Measurements from ENCODE around the gene CCSER1.

Gene CCSER1

GRCh38 chr4:90990284-90990683 lies 863.1 kb downstream of the CCSER1 start:
- no peak for DNase-seq

DNA sequence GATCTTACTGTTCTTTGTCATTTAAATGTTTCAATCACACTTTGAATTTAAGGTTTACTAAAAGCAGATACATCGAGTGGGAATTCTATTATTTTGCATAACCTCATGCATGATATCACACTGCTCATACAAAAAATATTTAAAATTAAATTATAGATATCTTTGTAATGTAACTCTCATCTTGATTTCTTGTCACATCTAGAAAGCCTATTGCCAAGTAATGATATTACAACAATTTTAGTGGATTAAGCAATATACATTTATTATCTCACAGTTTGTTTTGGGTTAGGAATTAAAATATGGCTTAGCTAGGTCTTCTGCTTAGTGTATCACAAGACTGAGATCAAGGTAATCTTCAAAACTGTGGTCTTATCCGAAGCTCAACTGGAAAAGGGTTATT lies 865.0 kb downstream of the CCSER1 start:
- DNase-seq = no peak

DNA sequence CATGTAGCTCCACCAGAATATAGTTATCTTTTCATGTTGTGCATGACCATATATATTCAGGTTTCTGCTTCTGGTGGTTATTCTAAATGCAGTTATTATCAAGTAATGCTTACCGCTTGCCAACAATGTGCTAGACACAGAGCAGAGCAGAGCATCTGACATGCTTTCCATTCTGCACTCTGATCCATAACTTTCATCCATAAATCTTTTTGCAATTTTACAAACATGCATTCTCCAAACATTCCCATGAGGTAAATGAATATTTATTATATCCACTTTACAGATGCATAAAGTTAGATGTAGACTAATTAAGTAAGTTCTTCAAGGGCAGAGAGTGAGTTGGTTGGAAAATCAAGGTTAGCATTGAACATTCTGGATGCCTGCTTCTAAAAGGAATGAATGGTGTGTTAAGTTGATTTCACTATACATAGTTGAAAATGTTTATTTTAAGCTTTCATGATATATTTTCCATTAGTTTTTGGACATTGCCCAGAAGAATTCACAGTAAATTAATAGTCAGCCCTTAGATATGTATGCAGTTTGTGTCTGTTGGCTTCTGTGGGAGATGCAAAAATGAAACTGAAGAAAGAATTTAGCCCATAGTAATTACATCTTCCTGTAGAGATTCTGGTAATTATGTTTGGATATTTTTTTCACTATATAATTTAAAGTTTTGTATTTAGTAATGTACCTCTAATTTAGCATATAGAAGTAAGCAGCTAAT lies 867.8 kb downstream of the CCSER1 start:
- no peak for DNase-seq

DNA sequence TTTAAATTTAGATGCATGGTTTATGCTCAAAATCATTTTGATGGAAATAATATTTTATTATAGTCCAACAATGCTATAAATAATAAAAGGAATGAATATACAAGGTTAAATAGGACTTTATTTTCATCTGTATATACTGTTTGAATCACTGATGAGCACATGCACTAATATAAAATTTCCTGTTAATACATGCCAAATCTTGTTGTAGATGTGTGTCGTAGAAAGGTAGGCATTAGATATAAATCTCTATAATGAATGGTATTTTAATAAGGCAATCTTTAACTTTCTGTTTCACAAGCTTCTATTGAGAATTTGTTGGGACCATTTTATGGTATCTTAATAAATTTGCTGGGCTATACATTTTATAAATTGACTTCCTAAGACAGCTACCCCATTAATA lies 868.8 kb downstream of the CCSER1 start:
- no peak for DNase-seq

DNA sequence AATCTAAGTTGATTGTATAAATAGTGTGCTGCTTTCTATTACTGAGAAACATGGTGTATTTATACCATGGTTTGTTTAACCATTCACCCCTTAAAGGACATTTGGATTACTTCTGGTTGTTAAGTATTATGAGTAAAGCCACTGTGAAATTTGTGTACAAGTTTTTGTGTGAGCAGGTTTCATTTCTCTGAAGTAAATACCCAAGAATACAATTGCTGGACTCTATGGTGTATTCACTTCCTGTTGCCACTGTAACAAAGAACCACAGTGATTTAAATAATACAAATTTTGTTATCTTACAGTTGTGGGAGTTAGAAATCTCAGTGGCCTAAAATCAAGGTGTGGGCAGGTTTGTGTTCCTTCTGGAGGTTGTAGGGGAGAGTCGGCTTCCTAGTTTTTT lies 869.6 kb downstream of the CCSER1 start:
- no peak for DNase-seq

DNA sequence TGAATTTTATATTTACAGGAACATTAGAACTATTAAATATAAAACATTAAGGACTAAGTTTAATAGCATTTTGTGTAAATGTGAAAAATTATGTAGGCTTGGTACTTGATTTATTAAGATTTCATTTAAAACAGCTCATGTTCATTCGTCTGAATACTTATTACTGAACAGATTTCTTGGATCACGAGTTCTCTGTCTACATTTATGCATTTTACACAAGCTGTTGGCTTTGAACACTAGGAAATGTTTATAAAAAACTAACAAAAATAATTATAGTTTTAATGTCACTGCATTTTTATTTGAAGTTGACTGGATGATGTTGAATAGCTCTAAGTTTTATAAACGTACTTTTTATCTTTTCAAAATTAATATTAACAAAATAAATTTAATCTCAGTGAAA lies 888.7 kb downstream of the CCSER1 start:
- no peak for DNase-seq

DNA sequence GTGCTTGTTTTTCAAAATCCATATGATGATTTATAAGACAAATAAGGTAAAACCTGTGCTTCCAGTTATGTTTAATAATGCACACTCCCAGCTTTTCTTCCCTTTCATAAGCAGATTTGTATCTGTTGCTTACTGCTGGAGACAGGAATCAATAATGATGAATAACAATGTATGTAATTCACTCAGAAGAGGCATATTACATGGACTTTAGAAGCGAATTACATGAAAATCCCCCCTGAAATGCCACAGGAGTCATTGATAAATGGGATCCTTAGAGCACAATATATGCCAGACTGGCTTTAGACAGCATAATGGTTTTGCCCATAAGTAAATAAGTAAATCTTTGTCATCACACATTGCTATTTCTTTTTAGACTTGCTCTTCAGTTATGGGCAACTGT lies 892.3 kb downstream of the CCSER1 start:
- no peak for DNase-seq

DNA sequence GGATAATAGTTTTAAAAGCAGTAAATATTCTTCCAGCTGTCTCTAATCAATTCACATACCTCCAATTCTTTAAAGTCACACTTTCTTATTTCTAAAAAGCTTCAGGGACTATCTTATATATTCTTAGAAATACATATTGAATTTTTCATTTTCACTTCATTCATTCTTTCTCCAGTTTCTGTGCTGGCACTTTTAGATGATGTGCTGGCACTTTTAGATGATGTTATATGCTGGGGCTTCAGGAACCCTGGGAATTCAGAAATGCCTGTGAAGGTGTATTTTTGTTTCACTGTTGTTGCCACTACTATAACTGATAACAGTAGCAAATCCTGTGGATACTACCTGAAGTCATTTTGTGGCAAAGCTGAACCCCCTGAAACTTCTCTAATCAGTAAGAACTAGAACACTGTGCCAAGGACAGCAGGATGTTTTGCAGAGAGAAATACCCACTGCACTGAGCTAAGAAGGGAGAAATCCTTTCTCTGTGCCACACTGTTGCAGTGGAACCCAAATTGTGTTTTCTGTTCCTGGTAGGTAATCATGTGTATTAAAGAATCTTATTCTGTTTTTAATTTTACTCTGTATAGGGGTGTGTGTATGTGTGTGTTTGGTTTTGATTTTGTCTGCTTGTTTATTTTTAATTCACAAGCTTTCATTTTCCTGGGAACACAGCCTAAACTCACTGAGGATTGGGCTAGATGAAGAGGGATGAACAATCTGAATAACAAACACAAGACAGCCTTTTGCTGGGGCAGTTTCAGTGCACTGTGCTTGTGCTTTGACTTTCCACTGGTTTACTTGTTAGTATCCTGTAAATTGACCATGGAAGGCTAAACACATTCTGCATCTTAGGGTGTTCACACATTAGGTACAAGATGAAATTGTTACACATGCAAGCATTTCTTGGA lies 898.3 kb downstream of the CCSER1 start:
- no peak for DNase-seq

GRCh38 chr4:91028228-91028627 lies 901.0 kb downstream of the CCSER1 start:
- DNase-seq = no peak

DNA sequence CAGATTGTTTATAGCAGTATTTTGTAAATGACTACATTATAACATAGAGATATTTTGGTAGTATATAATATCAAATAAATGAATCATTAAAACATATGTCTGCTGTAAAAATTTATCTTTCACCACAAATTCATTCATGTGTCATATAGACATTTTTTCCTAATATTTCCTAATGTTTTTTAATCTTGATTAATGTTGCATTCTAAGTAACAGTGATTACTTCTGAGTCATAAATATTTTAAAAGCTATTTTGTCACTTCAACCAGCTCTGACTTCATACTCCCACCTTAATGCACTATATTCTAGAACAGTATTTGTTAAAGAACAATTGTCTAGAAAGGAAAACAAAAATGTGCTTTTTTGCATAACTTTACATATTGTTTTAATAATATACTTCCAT lies 904.6 kb downstream of the CCSER1 start:
- no peak for DNase-seq

DNA sequence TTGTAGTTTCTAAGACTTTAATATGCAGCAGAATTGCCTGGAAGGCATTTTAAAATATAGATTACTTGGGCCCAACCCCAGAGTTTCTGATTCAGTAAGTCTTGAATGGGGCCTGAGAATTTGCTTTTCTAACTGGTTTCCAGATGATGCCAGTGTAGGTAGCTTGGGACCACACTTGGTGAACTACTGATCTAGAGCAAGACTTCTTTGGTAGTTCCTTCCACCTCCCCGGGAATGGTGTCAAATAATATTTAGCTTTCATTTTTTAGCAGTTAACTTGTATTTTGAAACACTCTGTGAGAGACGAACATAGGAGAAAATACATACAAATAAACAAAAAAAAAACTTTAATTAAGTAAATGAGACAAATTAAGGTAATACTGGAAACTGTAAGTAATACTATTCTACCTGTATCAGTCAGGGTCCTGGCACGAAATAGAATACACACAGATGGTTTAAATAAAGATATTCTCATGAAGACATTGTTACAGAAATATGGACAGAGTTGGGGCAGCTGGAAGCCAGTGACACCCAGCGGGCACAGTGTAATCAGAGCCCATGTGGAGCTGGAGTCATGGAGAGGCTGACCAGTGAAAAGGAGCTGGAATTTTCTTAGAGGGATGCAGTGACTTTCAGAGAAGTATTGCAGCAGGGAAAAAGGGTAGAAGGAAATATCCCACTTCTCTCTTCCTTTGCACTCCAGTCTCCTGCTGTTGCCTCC lies 905.7 kb downstream of the CCSER1 start:
- DNase-seq = no peak

DNA sequence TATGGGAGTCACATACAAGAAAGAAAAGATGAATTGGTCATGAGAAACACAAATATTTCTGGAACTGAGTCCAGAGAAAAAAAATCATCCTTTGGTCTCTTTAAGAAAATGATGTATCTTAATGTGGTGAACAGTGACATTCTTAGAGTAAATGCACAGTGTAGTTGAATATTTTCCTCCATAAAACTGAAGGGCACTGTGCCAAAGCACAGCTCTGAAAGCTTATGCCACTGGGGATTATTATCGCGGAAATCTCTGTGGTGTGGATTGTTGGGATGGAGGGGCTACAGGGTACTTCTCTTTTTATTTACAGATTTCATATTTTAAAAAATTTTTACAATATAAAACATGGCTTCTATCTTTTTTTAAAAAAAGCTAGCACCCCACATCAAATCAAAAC lies 908.1 kb downstream of the CCSER1 start:
- no peak for DNase-seq

DNA sequence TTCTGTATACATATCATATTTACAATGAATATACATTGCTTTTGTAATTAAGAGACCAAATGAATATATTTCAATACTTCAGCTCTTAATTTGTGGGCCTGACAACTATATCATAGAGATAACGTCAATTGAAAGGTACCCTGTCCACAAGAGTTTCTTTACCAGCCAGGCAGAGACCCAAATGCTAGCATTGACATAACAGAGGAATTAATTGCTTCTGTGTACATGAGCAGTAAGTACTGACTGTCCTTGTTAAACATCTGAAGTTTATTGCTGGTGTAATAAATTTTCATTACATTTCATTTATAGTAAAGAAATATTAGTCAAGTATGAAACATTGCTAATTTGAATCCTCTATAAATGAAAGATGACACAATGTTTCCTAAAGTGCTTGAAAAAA lies 910.8 kb downstream of the CCSER1 start:
- DNase-seq = no peak

DNA sequence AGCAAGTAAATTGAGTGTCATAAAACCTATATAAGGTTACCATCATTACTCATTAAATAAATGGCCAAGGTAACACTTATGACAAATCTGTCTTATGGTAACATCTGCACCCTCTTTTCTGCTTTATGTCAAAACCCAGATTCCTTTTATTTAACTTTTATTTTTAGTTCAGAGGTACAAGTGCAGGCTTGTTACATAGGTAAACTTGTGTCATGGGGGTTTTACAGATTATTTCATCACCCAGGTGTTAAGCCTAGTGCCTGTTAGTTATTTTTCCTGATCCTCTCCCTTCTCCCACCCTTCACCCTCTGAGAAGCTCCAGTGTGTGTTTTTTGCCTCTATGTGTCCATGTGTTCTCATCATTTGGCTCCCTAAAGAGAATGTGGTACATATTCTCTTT lies 930.7 kb downstream of the CCSER1 start:
- no peak for DNase-seq

DNA sequence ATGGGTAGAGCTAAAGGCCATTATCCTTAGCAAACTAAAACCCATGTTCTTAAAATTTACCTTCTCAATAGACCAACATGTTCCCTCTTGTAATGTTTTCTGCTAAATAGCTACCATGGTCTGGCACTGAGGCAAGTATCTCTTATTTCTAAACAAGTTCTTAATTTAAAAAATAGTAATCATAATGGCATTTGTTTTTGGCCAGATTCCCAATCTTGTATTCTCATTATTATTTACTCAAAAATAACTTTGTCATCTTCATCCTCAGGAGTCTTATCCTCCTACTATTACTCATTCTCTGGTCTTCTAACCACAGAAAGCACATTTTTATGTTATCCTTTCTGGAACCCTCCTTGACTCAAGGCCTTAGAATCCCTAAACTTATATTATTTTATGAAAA lies 931.2 kb downstream of the CCSER1 start:
- no peak for DNase-seq

GRCh38 chr4:91064157-91064853 lies 937.1 kb downstream of the CCSER1 start:
- peak; percentile 74 for DNase-seq

DNA sequence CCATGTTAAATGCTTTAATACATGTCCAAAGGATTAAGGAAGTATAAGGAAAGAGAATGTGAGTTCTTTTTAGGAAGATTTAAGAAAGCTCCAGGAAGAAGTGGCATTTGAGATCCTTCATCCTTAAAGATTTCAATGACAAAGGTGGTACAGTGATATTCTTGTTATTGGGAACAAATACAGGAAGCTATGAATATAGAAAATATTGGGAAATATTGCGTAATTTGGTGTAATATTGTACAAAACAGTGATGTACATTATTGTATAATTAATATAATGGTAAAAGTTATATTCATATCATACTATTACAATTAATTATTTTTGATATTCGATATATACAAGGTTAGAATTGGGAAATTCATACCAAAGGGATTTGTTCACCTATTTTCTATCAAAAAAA lies 937.9 kb downstream of the CCSER1 start:
- no peak for DNase-seq

- no peak for DNase-seq
Observed at GRCh38 chr4:91070736-91071135, 943.5 kb downstream of the CCSER1 start.

DNA sequence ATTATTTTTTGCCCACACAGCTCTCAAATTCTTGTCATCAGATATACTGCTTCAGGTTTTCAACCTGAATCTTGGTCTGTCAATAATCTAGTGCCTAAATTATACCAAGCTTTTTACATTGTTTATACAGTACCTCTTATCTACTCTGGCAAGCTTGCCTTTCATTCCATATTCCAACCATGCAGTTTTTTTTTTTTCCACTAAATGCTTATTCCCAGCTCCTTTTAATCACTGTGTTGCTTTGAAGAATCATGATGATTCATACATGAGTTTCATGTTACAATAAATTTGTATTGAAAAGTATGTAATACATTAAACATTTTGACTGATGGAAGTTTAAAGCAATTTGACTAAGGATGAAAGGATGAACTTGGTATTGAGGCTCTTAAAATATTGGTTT lies 949.0 kb downstream of the CCSER1 start:
- no peak for DNase-seq

- DNase-seq = no peak
Observed at GRCh38 chr4:91085961-91086360, 958.8 kb downstream of the CCSER1 start.

DNA sequence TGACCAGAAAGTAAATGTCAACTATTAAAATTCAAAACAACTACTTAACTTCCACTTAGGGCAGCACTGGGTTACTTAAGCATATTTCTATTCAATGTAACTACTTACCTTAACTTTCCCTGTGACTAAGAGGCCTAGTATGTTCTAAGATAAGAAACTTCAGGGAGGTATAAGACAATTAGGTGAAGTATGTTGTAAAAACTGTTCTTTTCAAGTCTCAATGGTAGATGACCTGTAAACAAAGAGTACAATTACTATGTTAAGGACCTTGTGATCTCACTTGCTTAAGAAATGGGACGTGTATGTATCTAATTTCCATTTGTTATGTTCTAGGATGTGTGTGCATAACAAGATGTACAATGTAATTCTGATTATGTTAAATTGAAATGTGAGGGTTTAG lies 960.5 kb downstream of the CCSER1 start:
- DNase-seq = no peak

DNA sequence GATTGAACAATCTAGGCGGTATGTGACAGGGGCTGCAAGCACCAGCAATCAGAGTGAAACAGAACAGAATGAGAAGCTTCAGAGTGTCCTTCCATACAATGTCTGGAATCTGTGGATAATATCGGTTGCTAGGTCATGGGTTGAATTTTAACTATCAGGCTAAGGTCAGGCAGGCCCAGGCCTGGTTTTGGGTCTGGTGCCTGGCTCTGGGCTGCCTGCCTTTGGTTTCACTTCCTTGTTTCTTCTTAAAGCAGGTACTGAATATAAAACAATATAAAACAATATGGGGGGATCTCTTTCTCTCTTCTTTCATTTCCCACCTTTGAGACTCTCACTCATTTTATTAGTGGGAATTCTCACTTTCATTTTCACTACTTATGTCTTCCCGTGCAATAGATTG lies 962.0 kb downstream of the CCSER1 start:
- DNase-seq = no peak

- no peak for DNase-seq
Observed at GRCh38 chr4:91092398-91092980, 965.3 kb downstream of the CCSER1 start.

All from NCI-H1694 treated with DMSO at 0.1 percent for 48 hours (cell line).